NCI-H1417 (cell line): Measurements from ENCODE around the gene KDF1.

Experiments
- DNase-seq, 3 experiments: peaks; one replicate each; lab custom pipeline; 2025; lab: John Stamatoyannopoulos, UW

The KDF1 gene, protein sequence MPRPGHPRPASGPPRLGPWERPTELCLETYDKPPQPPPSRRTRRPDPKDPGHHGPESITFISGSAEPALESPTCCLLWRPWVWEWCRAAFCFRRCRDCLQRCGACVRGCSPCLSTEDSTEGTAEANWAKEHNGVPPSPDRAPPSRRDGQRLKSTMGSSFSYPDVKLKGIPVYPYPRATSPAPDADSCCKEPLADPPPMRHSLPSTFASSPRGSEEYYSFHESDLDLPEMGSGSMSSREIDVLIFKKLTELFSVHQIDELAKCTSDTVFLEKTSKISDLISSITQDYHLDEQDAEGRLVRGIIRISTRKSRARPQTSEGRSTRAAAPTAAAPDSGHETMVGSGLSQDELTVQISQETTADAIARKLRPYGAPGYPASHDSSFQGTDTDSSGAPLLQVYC

DNA sequence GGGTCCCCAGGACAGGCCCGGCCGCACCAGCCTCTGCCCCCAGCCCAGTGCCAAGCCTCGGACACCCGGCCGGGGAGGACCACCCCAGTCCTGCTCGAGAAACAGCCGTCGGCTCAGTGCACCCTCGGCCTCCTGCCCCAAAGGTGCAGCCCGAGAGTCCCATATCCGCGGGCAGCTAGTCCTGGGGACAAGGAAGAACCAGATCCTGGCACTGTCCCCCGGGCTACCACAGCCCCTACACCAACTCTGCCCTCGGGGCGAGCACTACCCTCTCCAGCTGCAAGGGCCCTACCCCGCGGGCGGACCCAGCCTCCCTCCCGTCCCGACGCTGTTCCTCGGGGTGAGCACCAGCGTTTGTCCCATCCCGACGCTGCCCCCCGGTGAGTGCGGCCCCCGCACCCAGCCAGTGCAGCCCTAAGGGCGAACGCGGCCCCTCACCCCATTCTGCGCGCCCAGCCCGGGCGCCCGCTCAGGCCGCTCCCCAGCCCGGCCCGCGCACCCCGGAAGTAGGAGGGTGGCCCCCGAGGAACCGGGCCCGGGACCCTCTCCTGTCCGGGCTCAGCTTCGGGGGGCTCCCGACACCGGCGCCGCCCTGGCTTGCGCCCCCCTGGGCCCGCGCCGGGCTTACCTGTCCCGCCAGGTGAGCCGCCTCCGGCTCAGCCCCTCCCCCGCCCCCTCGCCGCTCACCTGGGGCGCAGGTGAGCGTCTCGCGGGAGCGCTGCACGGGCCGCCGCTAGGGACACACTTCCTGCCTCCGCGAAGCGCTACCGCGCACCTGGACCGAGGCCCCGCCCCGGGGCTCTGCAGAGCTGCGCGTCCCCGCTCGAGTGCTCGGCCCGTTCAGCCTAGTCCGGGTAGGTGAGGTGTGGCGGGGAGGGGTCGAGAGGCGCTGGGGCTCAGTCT, at the start of gene KDF1:
KDF1 (minus strand) TSS at position 747 of the 903 bp plus-strand sequence. CDS start 8,088 bp downstream, outside the sequence.
- peak; percentile 84 to 89 (median 85) for DNase-seq

DNA sequence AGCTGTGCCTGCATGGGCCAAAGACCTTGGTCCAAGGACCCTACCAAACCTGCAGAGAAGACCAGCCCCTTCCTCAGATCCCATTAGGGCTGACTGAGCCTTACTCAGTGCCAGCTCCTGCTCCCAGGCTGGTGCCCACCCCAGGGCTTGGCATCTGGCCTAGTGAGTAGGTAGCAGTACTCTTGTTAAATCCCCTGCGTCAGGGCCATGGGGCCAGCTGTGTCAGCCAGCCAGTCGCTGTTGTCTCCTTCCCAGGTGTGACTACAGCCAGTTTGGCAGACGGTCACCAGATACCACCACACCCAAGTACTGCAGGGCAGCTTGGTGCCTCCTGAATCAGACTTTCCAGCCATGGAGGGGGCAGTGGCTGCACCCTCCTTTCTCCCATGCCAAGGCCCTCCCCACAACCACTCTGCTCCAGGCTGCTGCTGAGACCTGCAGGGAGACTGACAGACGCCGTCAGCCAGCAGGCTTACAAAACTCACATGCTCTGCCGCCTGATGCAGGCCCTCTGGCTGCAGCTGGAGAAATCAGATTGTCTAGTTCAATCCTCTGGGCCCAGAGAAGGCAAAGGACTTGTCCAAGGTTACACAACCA, 49.4 kb upstream of the KDF1 start:
- DNase-seq = no peak

DNA sequence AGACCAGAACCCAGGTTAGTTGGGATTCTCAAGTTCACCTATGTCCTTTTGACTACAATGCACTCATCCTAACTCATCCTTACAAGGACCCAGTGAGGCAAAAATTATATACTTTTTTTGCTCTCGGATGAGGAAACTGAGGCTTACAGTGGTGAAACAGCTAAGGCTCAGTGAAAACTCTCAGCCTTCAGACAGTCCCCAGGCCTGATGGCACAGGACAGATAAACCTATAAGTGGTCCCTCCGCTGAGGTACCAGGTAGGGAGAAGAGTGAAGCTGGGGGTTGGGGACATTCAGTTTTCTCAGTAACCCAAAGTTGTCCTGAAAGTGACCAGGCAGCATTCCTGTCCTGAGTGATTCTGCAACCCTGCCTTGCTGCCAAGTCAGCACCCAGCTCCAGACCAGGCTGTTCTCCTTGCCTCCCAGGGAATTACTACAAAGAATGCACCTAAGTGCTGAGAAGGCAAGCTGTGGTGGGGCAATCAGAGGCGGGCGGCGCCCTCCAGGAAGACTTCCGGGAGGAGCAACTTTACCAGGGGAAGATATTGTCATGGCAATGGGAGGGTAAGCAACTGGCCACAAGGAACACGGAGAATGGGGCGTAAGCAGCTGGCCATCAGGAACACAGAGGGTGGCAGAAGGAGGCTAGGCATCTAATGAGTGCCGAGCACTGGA, 47.8 kb upstream of the KDF1 start:
- no peak for DNase-seq

DNA sequence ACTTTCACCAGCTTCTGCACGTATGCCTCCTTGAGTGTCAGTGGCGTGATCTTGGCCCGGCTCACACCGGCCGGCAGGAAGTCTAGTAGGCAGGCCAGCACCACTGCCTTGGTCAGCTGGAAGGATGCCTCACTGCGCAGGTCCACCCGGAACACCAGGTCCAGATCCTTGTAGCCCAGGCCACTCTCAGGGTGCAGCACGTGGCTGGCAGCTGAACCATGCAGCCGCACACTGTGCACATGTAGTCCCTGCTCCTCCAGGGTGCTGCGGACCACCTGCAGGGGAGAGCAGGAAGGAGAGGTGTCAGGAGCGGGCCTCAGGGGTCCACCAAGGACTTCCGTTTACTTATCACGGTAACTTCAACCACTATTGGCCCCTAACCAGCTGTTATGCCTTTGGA, 46.4 kb upstream of the KDF1 start:
- DNase-seq = no peak

DNA sequence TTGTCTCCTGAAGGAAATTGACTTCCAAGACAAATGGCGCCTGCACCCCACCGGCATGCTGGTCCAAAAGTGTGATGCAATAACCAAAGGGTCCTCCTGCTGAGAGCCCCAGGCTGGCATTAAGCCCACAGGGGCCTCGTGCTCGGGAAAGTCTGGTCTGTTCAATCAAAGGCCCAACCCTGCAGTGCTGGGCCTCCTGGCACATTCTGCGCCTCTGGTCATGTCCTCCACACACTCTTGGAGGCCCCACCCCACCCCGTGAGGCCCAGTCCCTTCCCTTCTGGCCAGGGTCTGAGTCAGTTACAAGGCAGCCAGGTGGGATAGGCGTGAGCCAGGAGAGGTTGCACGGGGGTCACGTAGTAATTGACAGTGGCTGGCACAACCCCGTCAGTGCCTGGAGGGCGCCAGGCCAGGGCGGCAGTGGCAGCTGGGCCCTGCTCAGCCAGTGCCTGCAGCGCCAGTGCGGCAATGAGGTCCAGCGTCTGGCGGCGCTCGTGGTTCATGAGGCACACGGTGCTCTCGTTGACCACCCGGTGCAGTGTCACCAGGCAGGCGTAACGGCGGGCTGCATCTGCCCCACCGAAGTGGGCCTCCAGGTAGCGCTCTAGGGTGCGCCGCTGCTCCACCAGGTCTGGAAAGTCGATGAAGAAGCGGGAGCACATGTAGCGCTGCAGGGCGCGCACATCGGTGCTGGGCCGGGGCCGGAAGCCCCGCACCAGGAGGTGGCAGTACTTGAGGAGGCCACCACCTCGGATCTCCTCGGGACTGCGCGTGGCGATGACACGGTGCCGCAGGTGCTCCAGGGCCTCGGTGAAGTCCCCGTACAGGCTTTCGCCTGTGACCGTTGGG, 45.6 kb upstream of the KDF1 start:
- no peak for DNase-seq

DNA sequence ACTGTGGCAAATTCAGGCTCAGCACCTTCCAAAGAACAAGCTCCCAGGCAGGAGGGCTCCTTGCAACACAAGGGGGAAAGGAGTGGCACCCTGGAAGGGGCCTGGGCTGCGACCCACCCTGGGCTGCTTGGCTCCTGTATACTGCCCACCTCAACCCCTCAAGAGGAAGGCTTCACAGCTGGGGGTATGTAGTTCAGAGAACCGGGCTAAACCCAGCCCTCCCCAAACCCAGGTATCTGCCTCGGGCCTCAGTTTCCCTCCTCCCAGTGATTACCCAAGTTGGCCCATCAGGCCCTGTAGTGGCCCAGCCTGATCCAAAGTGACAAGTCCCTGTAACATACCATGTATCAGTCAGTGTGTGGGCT, 44.9 kb upstream of the KDF1 start:
- no peak for DNase-seq

DNA sequence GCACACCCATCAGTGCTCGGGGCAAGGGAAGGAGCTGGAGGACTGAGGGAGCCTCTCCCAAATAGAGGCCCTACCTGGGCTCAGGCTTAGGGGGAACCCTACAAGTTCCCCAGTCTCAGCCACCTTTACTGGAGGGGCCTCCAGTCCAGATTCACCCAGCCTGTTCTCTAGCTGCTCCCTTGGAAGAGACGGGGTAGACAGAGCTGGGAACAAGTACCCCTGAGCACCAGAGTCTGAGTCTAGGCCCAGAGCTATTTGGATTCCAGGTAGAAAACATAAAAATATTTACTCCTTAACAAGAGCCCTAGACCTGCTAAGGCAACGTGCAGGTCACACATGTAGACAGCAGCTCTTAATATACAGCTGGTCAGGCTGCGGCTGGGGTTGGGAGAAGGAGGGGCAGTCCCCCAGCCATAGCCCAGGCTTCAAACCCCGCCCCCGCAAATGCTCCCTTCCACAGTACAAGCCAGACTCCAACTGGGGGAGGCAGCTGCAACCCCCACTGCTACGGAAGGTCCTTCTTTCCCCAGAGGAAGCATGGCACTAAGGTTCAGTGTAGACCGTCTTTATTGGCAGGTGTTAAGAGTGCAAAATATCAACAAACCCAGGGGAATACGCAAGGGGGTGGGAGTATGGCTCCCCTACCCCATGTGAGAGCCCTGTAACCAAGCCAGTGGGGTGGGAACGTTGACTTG, 44.4 kb upstream of the KDF1 start:
- peak in 2 of 3 experiments; percentile 42 to 61 for DNase-seq

DNA sequence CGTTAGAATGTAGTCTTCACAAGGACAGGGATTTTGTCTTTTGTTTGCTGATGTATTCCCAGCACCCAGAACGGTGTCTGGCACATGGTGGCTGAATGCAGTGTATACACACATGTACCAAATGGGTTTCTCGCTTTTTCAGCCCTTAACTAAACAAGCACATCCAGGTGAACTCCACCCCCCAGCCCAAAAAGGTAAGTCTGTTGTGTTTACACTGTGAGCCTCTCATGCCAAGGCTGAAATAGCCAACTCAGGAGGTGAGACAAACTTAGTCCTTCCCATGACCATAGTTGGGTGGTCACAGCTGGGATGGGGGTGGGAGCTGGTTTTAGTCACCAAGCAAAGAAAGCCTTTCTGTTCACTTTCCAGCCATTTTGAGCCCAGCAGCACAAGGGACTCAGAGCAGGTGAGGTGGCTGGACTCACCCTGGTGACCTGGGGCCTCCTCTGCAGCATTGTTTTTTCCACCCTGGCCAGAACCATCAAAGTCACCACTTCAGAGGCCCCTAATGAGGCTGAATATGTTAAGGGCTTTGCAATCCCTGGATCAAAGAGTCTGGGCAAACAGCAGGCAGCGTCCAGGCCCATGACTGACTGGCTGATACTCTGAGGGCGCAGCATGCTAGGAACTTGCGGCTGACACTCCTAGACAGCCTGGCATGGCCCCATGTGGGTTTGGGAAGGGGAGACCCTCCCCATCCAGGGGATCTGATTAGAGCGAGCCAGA, 43.6 kb upstream of the KDF1 start:
- peak in 2 of 3 experiments; percentile 15 to 57 for DNase-seq

DNA sequence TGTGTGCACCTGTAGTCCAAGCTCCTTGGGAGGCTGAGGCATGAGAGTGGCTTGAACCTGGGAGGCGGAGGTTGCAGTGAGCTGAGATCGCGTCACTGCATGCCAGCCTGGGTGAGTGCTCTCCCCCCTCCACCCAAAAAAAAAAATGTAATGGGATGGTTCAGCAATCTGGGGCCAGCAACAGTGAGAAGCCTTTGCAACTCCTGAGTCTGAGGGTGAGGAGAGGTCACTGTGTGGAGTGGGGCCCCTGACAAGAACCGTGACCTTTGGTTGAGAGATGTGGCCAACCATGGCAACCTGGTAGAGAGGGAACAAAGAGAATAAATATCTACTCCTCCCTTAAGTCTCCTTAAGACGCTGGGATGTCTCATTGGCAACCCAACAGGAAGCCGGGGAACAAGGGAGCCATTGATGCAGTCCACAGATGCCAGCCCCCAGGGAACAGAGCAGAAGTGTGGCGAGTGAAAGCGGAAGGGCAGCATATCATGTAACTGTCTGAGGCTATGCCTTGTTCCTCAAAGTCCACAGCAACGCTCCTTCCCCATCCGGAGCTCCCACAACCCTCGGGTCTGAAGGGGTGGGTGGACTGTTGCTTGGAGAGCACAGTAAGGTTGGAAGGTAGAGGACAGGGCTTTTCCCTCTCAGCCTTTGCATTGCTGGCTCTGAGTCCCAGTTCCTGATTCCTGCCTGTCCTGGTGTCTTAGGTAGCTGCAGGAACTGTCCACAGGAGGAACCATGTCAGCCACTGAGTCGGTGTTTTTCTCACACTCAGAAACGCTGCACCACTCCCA, 41.5 kb upstream of the KDF1 start:
- no peak for DNase-seq

DNA sequence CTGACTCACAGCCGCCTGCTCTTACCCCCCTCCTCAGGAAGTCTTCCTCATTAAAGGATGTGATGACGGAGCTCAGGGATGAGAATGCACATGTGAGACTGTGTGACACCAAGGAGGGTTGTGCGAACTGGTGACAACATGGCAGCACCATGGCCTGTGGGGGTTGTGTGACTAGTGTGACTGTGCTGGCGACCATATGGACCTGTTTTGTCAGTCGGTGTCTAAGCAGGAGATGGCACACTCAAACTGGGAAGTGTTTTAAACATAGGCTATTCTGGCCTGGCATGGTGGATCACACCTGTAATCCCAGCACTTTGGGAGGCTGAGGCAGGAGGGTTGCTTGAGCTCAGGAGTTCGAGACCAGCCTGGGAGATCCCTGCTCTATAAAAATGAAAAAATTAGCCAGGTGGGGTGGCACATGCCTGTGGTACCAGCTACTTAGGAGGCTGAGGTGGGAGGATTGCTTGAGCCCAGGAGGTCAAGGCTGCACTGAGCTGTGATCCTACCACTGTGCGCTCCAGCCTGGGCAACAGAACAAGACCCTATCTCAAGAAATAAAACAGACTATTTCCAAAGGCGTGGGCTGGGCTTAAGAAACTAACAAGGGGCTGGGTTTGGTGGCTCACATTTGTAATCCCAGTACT, 40.7 kb upstream of the KDF1 start:
- DNase-seq = no peak

DNA sequence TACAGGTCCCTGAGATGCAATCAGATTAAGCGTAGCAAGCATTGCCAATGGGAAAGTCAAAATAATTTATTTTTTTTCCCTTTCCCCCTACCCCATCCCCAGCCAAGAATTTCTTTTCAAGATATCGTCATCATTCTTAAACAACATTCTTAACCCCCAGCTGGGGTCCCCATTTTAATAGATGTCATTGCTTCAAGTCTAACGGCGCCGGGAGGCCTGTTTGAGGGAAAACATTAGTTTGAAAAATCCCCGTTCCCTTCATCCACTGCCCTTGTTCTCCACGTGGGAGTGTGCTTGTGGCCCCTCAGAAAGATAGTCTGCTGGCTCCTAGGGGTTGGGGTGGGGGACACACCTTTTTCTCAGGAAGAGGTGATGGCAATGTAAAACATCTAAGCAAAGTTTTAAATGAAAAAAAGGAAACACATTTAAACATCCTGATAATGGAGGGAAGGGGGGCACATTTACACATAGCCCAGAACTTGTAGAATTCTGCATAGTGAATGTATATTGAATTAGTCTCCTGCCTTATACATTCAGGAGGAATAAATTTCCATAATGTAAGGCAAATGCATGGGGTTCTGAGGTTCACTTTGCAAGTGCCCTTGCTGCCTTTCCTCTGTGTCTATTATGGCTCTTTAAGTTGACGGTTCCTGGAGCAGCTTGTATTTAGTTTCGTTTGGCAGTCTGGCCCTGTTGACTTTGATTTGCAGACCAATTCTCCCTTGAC, 40.0 kb upstream of the KDF1 start:
- DNase-seq = no peak

DNA sequence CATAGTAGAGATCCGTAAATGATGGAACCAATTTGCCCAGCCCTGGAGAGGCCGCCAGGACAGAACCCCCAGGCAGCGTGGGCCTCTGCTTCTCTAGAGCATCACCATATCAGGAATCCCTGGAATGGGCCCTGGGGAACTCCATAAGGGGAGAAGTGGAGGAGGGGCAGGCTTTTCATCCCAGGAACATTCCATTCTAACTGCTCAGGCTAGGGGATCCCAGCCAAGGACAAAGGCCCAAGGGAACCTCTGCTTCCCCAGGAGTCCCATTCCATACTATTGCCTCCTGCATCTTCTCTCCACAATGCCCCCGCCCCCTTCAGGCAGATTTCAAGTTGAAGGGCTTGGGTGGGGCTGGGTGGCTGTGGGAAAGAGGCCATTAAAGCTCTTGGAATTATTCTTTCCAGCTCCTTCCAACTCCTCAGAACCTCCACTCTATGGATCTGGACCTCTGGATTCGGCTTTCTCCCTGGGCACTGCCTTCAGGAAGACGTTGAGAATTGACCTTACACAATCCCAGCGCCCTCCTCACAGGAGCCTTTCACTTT, 39.2 kb upstream of the KDF1 start:
- peak in 1 of 3 experiments; percentile 29 for DNase-seq

DNA sequence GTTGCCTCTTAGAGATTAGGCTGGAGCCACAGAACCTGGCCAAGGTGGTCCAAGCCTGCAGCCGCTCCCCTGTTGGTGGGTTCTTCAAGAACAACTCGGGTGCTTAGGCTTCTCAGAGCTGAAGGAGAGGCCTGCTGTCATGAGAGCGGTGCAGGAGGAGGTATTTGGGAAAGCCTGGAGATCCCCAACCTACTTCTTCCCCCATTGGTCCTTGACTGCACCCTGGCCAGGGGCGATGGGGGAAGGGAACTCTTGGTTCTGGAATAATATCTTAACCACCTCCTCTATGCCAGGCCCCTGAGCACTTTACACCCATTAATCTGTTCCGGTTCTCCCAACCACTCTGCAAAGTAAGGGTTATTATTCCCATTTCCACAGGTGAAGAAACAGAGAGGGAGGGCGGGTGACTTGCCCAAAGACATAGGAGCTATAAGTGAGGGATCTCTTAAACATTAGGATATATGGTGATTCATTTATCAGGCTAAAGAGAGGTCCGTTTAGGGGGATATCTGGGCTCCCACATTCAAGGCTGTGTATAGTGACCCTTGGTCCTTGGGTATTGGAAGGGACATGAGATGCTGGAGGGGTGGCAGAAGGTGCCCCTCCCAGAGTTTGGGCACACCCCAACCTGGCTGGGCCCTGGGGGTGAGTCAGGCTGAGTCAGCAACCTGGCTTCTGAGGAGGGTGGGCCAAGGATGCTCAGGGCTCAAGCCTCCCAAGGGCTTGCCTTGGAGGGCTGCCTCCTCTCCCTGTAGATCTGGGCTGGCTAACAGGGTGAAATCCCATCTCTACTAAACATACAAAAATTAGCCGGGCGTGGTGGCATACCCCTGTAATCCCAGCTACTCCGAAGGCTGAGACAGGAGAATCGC, 38.4 kb upstream of the KDF1 start:
- no peak for DNase-seq

DNA sequence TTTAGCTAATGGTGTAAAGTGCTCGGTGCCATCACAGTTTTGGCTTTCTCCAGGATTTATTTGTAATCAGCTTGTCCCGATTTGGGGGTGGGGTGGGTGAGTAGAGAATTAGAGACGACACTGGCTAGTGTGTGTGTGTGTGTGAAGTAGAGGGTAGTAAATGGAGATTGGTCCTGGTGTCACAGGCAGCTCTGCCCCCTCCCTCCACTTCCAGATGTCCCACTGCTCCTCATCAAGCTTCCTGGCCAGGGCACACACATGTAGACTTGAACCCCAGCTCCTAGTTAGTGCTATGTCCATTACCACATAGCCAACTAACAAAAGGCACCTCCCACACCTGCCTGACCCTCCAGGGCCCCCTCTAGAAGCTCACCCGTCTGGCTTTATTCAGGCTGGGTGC, 36.4 kb upstream of the KDF1 start:
- DNase-seq = no peak

DNA sequence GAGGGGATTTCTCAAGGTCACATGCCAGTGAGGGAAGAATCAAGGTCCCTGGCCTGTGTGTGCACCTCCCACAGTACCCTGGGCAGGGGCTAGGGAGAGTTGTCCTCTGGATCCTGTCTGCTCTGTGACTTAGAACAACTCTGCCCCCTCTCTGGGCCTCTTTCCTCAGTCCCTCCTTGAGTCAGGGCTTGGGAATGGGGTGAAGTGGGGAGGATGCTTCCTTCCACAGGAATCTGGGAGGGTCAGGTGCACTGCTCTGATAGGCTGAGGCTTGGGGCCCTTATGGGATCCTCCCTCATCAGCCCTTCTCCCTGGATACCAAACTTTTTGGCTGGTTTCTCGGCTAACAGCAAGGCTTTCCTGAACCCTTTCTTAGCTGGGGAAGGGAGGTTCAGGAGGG, 35.8 kb upstream of the KDF1 start:
- no peak for DNase-seq

DNA sequence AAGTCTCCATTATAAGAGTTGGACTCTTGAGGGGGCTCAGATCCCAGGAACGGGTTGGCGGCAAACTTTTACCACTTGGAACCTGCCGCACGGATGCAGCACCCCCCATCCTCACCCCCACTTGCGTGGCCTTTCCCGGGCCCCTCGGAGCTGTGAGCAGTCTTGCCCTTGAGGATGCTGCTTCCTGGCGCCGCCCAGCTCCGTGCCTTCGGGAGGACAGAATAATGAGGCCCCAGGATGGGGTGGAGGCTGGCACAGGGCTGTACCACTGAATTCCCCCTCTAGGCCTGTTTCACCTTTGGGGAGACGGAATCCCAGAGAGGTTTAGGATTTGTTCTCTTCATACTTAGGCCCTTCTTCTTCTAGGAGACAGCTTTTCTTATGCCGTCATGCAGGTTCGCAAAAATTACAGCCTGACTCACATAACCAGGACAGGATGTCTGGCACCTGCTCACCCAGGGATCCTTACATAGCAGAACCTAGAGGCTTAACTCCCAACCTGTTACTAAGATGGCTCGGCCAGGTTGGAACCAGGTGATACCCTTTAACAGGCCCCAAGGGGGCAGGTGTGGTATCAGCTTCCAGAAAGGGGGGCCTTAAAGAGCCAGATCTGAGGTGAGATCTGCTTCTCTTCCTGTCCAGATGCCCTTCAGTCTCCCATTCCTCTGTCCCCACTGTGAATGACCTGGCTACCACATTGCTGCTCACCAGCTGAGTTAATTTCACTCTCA, 34.7 kb upstream of the KDF1 start:
- DNase-seq = peak; percentile 37 to 55 (median 45)
